Activated naive CD8-positive, alpha-beta T cell treated with anti-CD3 and anti-CD28 coated beads for 36 hours (primary cell): Measurements from ENCODE around the gene CPNE6. TPM values are rescaled to one million over a fixed set of nuclear protein-coding genes. Genes with fewer than 3 reads are reported as not detected.

Experiments used
- DNase-seq: peaks from one replicate; pipeline ENCODE4 v3.0.0; 2021
- H3K27ac Mint-ChIP-seq: one replicate; pipeline ENCODE4 v1.8.0; 2022; ENCODE audit warnings: mild to moderate bottlenecking, moderate library complexity, mixed read lengths
- H3K27me3 Mint-ChIP-seq: one replicate; pipeline ENCODE4 v1.8.0; 2022; ENCODE audit warnings: mild to moderate bottlenecking, mixed read lengths
- H3K36me3 Mint-ChIP-seq: one replicate; pipeline ENCODE4 v1.8.0; 2021; ENCODE audit warnings: mild to moderate bottlenecking, mixed read lengths
- H3K4me1 Mint-ChIP-seq: one replicate; pipeline ENCODE4 v1.8.0; 2021; ENCODE audit warnings: mixed read lengths
- H3K4me3 Mint-ChIP-seq: one replicate; pipeline ENCODE4 v1.8.0; 2022; ENCODE audit warnings: mild to moderate bottlenecking, moderate library complexity, mixed read lengths
- H3K9me3 Mint-ChIP-seq: one replicate; pipeline ENCODE4 v1.8.0; 2022; ENCODE audit warnings: mixed read lengths
- total RNA-seq, 2 experiments: library from RNA; stranded (reverse); gene quantifications; one replicate each; pipeline ENCODE4 v1.2.3, GENCODE V29; 2021

Gene CPNE6
- total RNA-seq, 2 experiments from 2014 or later = not detected

GRCh38 chr14:24060984-24061913 is 10.1 kb upstream of the CPNE6 start:
- Mint-ChIP-seq H3K4me3 (no peak overlapping the region), H3K4me1 (peaks cover 2% of the 10 kb centered on the region), H3K9me3 (no peaks in the 10 kb centered on the region), H3K36me3 (no peaks in the 10 kb centered on the region), H3K27me3 (peaks cover 3% of the 10 kb centered on the region), H3K27ac (no peak overlapping the region)
- no peak for DNase-seq

- Mint-ChIP-seq H3K9me3 (no peaks in the 10 kb centered on the region), H3K4me1 (peaks cover 2% of the 10 kb centered on the region), H3K4me3 (no peak overlapping the region), H3K27ac (no peak overlapping the region), H3K27me3 (no peaks in the 10 kb centered on the region), H3K36me3 (no peaks in the 10 kb centered on the region)
- DNase-seq = no peak
These were observed 9.0 kb upstream of the CPNE6 start for GRCh38 chr14:24062216-24062980.

- Mint-ChIP-seq H3K9me3 (no peaks in the 10 kb centered on the region), H3K36me3 (no peaks in the 10 kb centered on the region), H3K27ac (no peak overlapping the region), H3K4me3 (no peak overlapping the region), H3K4me1 (no peaks in the 10 kb centered on the region), H3K27me3 (no peaks in the 10 kb centered on the region)
- no peak for DNase-seq
These were observed 8.0 kb upstream of the CPNE6 start for GRCh38 chr14:24063263-24063836.

- H3K27ac Mint-ChIP-seq = no peak overlapping the region
- no peaks in the 10 kb centered on the region for H3K36me3 Mint-ChIP-seq
- H3K4me1 Mint-ChIP-seq = no peaks in the 10 kb centered on the region
- no peaks in the 10 kb centered on the region for H3K9me3 Mint-ChIP-seq
- no peaks in the 10 kb centered on the region for H3K27me3 Mint-ChIP-seq
- DNase-seq = no peak
- H3K4me3 Mint-ChIP-seq = no peak overlapping the region
These were observed 7.1 kb upstream of the CPNE6 start for GRCh38 chr14:24064091-24064795.

GRCh38 chr14:24064856-24065255 is 6.5 kb upstream of the CPNE6 start:
- Mint-ChIP-seq H3K36me3 (no peaks in the 10 kb centered on the region), H3K27ac (no peak overlapping the region), H3K4me3 (no peak overlapping the region), H3K27me3 (no peaks in the 10 kb centered on the region), H3K4me1 (no peaks in the 10 kb centered on the region), H3K9me3 (no peaks in the 10 kb centered on the region)
- DNase-seq = no peak

- Mint-ChIP-seq H3K4me3 (no peak overlapping the region), H3K27ac (no peak overlapping the region), H3K27me3 (no peaks in the 10 kb centered on the region), H3K9me3 (no peaks in the 10 kb centered on the region), H3K4me1 (no peaks in the 10 kb centered on the region), H3K36me3 (no peaks in the 10 kb centered on the region)
- no peak for DNase-seq
These were observed 6.0 kb upstream of the CPNE6 start for GRCh38 chr14:24065408-24065807.

- no peaks in the 10 kb centered on the region for H3K9me3 Mint-ChIP-seq
- H3K27me3 Mint-ChIP-seq = no peaks in the 10 kb centered on the region
- H3K36me3 Mint-ChIP-seq = no peaks in the 10 kb centered on the region
- peaks cover 5% of the 10 kb centered on the region for H3K4me1 Mint-ChIP-seq
- H3K4me3 Mint-ChIP-seq = no peak overlapping the region
- DNase-seq = no peak
- H3K27ac Mint-ChIP-seq = no peak overlapping the region
These were observed 4.7 kb upstream of the CPNE6 start for GRCh38 chr14:24066496-24067132.

GRCh38 chr14:24067133-24068082 is 4.0 kb upstream of the CPNE6 start:
- Mint-ChIP-seq H3K36me3 (no peaks in the 10 kb centered on the region), H3K4me3 (no peak overlapping the region), H3K27me3 (no peaks in the 10 kb centered on the region), H3K27ac (no peak overlapping the region), H3K4me1 (peaks cover 5% of the 10 kb centered on the region), H3K9me3 (no peaks in the 10 kb centered on the region)
- no peak for DNase-seq

GRCh38 chr14:24068711-24069410 is 2.5 kb upstream of the CPNE6 start:
- DNase-seq = no peak
- H3K4me1 Mint-ChIP-seq = peaks cover 5% of the 10 kb centered on the region
- H3K27ac Mint-ChIP-seq = no peak overlapping the region
- H3K9me3 Mint-ChIP-seq = no peaks in the 10 kb centered on the region
- H3K4me3 Mint-ChIP-seq = no peak overlapping the region
- no peaks in the 10 kb centered on the region for H3K36me3 Mint-ChIP-seq
- no peaks in the 10 kb centered on the region for H3K27me3 Mint-ChIP-seq

- H3K27ac Mint-ChIP-seq = no peak overlapping the region
- peaks cover 5% of the 10 kb centered on the region for H3K4me1 Mint-ChIP-seq
- no peak for DNase-seq
- no peaks in the 10 kb centered on the region for H3K27me3 Mint-ChIP-seq
- H3K4me3 Mint-ChIP-seq = no peak overlapping the region
- no peaks in the 10 kb centered on the region for H3K36me3 Mint-ChIP-seq
- no peaks in the 10 kb centered on the region for H3K9me3 Mint-ChIP-seq
These were observed 2.0 kb upstream of the CPNE6 start for GRCh38 chr14:24069411-24069735.

- Mint-ChIP-seq H3K27ac (no peak overlapping the region), H3K9me3 (no peaks in the 10 kb centered on the region), H3K4me3 (no peak overlapping the region), H3K27me3 (no peaks in the 10 kb centered on the region), H3K4me1 (peaks cover 5% of the 10 kb centered on the region), H3K36me3 (no peaks in the 10 kb centered on the region)
- DNase-seq = no peak
These were observed 848 bp upstream of the CPNE6 start for GRCh38 chr14:24070285-24071143.

- DNase-seq = no peak
- Mint-ChIP-seq H3K27me3 (no peaks in the 10 kb centered on the region), H3K36me3 (no peaks in the 10 kb centered on the region), H3K9me3 (no peaks in the 10 kb centered on the region), H3K4me1 (peaks cover 7% of the 10 kb centered on the region), H3K4me3 (no peak overlapping the region), H3K27ac (no peak overlapping the region)
These were observed 571 bp downstream of the CPNE6 start for GRCh38 chr14:24071836-24072430.
